ENCODE data around the gene NOS3. TPM values are rescaled to one million over a fixed set of nuclear protein-coding genes. Genes with fewer than 3 reads are reported as not detected.

NOS3 gene
- total RNA-seq, 2 donors from 2014 or later, result 14.5 to 78.6 TPM

- TF ChIP-seq CTCF (IDR thresholded peaks at IDR 0.05), result no peak
- no peaks in the 10 kb centered on the region for H3K36me3 ChIP-seq
- H3K9me3 ChIP-seq, result no peaks in the 10 kb centered on the region
- H3K27ac ChIP-seq, result no peak overlapping the region
- DNase-seq (ENCODE audit: low spot score), result no peak
- no peak overlapping the region for H3K4me3 ChIP-seq
- peaks cover 0 to 37% of the 10 kb centered on the region in 2 donors for H3K4me1 ChIP-seq
- no peaks in the 10 kb centered on the region for H3K27me3 ChIP-seq
Measured at GRCh38 chr7:151015967-151016366, 25.1 kb downstream of the NOS3 start.

- Histone ChIP-seq H3K36me3 (no peaks in the 10 kb centered on the region), H3K9me3 (no peaks in the 10 kb centered on the region), H3K27me3 (no peaks in the 10 kb centered on the region), H3K4me1 (peaks cover 0 to 35% of the 10 kb centered on the region in 2 donors), H3K4me3 (no peak overlapping the region), H3K27ac (no peak overlapping the region)
- no peak for TF ChIP-seq CTCF (IDR thresholded peaks at IDR 0.05)
- DNase-seq (ENCODE audit: low spot score), result no peak
Measured at GRCh38 chr7:151016505-151016904, 25.7 kb downstream of the NOS3 start.

- no peak for DNase-seq (ENCODE audit: low spot score)
- Histone ChIP-seq H3K27me3 (no peaks in the 10 kb centered on the region), H3K4me1 (peaks cover 0 to 35% of the 10 kb centered on the region in 2 donors), H3K27ac (no peak overlapping the region), H3K9me3 (no peaks in the 10 kb centered on the region), H3K36me3 (no peaks in the 10 kb centered on the region), H3K4me3 (no peak overlapping the region)
- no peak for TF ChIP-seq CTCF (IDR thresholded peaks at IDR 0.05)
Measured at GRCh38 chr7:151016942-151017341, 26.1 kb downstream of the NOS3 start.

- no peak overlapping the region for H3K27ac ChIP-seq
- peak overlapping the region in 1 of 2 donors; percentile 26 for H3K4me3 ChIP-seq
- no peaks in the 10 kb centered on the region for H3K27me3 ChIP-seq
- no peaks in the 10 kb centered on the region for H3K36me3 ChIP-seq
- no peaks in the 10 kb centered on the region for H3K9me3 ChIP-seq
- no peak for TF ChIP-seq CTCF (IDR thresholded peaks at IDR 0.05)
- peaks cover 0 to 35% of the 10 kb centered on the region in 2 donors for H3K4me1 ChIP-seq
- DNase-seq (ENCODE audit: low spot score), result no peak
Measured at GRCh38 chr7:151017370-151017952, 26.6 kb downstream of the NOS3 start.

GRCh38 chr7:151017953-151018420, 27.2 kb downstream of the NOS3 start:
- DNase-seq (ENCODE audit: low spot score), result no peak
- H3K4me1 ChIP-seq, result peaks cover 0 to 31% of the 10 kb centered on the region in 2 donors
- peak overlapping the region in 1 of 2 donors; percentile 26 for H3K4me3 ChIP-seq
- H3K9me3 ChIP-seq, result no peaks in the 10 kb centered on the region
- H3K27me3 ChIP-seq, result no peaks in the 10 kb centered on the region
- H3K36me3 ChIP-seq, result no peaks in the 10 kb centered on the region
- H3K27ac ChIP-seq, result no peak overlapping the region
- TF ChIP-seq CTCF (IDR thresholded peaks at IDR 0.05), result peak; percentile 92 to 96
